HS-27A (cell line): ENCODE results near the gene CADM1.

Experiments used
- DNase-seq: peaks from one replicate; pipeline ENCODE4 v3.0.0-alpha.2; 2012; ENCODE audit warnings: low read depth, missing footprints

Gene CADM1

GRCh38 chr11:115207166-115207591 is 297.0 kb downstream of the CADM1 start:
- no peak for DNase-seq

GRCh38 chr11:115206365-115207022 is 297.7 kb downstream of the CADM1 start:
- no peak for DNase-seq

DNA sequence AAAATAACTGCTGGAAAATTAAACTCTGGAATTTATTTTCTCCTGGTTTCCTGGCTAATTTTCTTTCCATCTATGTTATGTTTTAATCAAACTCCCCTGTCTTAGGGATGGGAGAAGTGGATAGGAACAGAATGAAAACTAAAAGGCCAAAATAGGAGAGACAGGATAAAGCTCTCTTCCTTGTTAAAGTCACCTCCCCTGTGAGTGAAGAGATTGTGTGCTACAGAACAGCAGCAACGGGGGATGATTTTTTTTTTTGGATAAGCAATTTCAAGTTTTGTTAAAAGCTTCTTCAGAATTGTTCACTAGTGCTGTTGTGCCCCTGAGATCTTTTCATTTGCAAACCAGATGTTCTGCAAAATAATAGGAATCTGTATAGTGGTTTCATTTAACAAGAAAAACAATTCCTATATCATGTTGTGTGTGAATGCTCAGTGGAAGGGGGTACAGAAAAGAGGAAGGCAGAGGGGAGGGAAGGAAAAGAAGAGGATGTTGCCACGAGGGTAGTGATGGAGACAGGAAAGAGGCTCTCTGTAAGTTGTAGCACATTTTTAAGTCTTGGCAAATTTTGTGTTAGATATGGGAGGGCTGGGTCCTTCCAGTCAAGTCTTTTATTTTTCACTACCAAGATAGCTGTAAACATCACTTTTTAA is 301.2 kb downstream of the CADM1 start:
- DNase-seq: no peak

DNA sequence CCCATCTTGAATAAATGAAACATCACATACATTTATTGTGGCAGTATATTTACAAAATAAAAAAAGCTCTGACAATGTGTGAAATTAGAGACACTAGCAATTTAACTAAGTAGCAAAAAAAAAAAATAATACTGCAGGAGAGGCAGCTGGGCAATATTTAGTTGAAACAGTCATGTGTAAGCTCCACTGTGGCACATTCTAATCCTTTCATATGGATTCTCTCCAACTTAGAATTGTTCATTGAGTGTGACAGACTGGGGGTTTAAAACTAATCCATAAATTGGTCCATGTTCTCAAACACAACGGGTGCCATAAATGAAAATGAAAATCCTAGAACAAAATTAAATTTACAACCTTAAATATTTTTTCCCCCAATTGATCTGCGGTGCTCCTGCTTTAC is 302.1 kb downstream of the CADM1 start:
- no peak for DNase-seq

- DNase-seq: no peak
These were observed 303.0 kb downstream of the CADM1 start for GRCh38 chr11:115201111-115201792.

DNA sequence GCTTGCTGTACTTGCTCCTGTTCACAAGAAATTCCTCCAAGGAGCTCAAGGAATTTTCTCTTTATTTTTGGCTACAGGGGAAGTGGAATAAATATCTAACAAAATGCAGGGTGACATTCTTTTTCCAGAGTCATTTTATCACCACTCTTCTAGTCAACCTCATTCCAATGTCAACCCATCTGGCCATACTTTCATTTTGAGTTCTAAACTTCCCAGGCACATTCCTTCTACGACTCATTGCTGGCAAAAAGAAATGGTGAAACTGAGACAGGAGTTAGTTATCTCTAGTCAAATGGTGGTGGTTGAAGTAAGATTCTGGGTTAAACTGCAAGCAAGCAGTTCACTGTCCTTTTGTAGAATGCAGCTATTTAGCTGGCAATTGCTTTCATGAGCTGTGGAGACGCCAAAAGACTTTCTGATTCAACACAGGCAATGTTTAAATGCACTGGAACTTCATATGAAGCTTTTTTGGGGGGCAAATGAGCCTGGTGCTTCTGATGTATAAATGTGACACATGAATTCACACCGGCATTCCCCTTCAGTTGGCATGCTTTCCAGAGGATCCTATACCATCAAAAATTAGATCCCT is 304.6 kb downstream of the CADM1 start:
- DNase-seq: no peak

DNA sequence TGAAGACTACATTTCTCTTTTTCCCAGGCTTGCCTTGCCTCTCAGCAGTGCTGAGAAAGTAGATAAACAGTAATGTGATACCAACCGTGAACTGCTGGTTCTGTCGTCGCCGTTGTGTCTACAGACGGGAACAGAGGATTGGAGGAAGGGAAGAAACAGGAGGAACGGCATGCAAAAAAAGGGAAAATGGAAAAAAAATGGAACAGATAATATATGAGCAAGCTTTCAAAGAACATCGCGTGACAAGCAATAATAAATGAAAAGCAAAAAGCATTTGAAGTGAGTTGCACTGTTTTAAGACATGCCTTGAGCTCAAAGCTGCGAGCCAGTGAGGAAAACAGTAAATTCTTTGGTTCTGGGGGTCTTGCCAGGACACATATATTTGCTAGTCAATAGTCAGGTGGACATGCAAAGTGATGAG is 305.9 kb downstream of the CADM1 start:
- no peak for DNase-seq

DNA sequence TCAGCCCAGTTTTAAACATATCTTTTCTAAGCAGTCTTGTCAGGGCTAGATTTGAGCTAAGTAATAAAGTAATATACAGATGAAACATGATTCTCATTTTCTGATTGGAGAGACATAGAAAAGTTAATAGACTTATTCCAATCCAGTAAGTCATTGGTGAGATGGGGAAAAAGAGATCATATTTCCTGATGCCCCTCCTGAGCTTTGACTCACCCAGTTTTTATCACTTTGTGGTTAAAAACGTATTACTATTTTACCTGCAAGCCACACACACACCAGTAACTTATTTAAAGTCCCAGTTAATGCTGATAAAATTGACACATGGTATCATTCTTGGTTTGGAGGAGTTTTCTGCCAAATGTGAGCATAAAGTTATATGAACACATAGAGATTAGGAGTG is 306.8 kb downstream of the CADM1 start:
- no peak for DNase-seq

DNA sequence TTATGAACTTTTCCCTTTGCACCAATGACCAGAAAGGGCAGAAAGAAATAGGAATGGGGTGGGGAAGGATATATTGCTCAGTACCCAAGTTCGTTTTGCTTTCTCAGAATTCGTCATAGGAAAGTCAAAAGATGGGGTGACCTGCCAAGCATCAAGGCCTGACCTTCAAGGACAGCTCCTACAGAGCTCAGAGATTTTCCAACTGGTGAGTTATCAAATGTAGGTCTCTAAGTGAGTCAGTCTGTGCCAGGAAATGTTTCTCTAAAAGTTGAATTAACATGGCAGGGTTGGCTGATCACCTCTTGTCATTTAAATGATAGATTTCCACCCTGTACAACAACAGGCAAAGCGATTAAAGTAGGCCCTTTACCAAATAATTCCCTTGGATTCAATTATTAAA is 307.2 kb downstream of the CADM1 start:
- no peak for DNase-seq

- no peak for DNase-seq
These were observed 309.5 kb downstream of the CADM1 start for GRCh38 chr11:115194802-115195110.

DNA sequence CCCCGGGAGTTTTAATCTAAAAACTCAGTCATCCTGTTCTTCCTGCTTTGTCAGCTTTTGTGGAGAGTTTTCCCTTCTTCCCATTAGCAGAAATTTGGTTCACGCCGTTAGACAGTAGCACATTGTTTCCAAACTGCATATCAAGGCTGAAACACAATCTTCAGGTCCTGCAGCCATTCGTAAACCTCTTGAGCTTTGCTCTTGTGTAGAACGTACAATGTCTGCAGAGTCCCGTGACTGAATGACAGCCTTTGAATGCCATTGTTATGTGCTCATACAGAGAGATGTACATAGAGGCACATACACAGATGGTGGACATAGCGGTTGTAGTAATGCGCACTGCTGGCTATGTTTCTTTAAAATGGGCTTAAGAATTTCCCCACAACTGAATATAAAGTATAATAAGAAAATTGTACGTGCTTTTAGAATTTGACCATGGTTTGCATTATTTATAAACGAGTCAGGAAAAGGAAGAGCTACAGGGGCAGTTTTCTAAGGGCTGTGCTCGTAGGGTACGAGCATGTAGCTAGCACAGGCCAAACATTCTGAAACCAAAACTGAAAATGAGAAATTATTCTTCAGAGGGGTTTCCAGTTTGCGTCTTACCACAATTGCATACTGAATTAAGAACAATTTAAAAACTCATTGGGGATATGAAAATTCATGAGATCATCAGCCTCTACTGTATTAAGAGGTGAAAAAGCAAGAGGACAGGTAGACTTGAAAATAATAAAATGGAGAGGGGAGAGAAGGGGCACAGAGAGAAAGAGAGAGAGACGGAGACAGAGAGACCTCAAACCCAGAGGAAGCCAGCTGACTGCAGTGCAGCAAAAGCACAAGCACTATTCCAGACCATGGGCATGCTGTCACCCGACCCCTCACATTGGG is 310.1 kb downstream of the CADM1 start:
- DNase-seq: no peak

- DNase-seq: no peak
These were observed 312.5 kb downstream of the CADM1 start for GRCh38 chr11:115191761-115192160.

GRCh38 chr11:115190196-115190595 is 314.0 kb downstream of the CADM1 start:
- no peak for DNase-seq

GRCh38 chr11:115188898-115189278 is 315.3 kb downstream of the CADM1 start:
- DNase-seq: no peak

GRCh38 chr11:115188188-115188897 is 315.9 kb downstream of the CADM1 start:
- DNase-seq: no peak

GRCh38 chr11:115185931-115186330 is 318.3 kb downstream of the CADM1 start:
- DNase-seq: no peak

DNA sequence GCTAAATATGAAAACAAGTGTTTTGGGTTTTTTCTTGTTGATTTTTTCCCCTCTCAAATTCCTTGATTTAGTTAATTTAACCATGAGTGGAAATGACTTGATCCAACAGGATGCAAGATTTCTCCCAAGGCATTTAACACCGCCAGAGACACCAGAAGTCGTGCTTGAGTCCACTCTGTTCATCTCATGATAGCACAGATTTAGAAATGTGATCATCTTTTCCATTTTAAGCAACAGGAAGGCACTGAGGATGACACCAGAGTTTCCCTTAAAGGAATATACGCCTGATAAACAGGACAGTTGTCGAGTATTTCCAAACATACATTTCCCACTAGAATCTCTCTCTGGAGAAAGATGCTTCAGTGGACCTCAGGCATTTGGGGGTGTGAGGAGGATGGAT is 318.7 kb downstream of the CADM1 start:
- DNase-seq: no peak

GRCh38 chr11:115184901-115185300 is 319.3 kb downstream of the CADM1 start:
- DNase-seq: no peak

GRCh38 chr11:115183830-115184229 is 320.4 kb downstream of the CADM1 start:
- no peak for DNase-seq

DNA sequence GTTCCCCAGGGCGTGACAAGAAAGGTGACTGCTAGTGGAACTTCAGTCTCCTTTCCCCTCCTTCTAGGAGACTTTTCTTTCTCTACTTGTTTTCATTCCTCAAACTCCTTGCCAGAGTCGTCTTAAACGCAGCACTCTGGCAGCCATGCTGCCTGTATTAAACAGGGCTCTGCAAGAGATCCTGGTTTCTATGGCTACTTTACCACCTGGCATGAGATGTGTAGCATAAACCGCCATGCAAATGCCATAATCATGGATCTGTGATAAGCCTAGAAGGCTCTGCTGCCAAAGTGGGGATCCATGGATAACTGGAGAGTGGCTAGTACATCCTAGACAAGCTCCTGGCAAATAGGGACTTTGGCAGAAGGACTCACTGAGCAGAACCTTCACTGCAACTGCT is 321.1 kb downstream of the CADM1 start:
- no peak for DNase-seq

- DNase-seq: no peak
These were observed 321.8 kb downstream of the CADM1 start for GRCh38 chr11:115182282-115182955.
